ENCODE data around the gene KRT14. TPM values are rescaled to one million over a fixed set of nuclear protein-coding genes. Genes with fewer than 3 reads are reported as not detected.
"Not testable (repeated sequence)": the region's sequence is repeated elsewhere in the genome, so short reads cannot be mapped to it uniquely, and the experiment has no call there.

KRT14 gene
- polyA plus RNA-seq, 1 experiment, result 0.11 TPM

DNA sequence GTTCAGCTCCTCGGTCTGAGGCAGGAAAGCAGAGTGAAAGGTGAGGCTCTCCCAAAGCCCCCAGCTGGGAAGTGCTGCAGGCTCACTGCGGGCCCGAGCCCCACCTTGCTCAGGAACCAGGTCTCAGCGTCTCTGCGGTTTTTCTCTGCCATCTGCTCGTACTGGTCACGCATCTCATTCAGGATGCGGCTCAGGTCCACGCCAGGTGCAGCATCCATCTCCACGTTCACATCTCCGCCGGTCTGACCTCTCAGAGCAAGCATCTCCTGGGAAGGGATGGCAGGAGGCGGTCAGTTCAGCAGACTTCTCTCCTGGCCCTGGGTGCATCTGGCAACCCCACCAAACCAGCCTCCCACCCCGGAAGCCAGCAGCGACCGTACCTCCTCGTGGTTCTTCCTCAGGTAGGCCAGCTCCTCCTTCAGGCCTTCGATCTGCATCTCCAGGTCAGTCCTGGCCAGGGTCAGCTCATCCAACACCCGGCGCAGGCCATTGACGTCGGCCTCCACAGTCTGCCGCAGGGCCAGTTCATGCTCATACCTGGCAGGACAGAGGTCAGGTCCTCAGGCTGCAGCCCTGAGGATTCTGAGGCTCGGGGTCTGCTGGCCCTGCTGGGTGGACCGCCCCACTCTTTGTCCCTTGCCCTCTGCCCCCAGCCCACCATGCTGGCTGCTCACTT is 24.4 kb upstream of the KRT14 start:
- CTCF ChIA-PET, result interaction anchor here (2.5 kb wide), 1 partner anchor 37 kb away, joined by 11 read pairs; no protein-coding TSS in a partner anchor
- POLR2A ChIA-PET, result no interaction called here
- Histone ChIP-seq H3K4me3 (ENCODE audit: low read depth, low read length) (no peak overlapping the region), H3K36me3 (ENCODE audit: control insufficient read depth, insufficient read depth, low read length) (no peaks in the 10 kb centered on the region), H3K27me3 (ENCODE audit: control insufficient read depth, insufficient read depth, low read length) (peaks cover 8% of the 10 kb centered on the region)
- TF ChIP-seq, protein P1, sequence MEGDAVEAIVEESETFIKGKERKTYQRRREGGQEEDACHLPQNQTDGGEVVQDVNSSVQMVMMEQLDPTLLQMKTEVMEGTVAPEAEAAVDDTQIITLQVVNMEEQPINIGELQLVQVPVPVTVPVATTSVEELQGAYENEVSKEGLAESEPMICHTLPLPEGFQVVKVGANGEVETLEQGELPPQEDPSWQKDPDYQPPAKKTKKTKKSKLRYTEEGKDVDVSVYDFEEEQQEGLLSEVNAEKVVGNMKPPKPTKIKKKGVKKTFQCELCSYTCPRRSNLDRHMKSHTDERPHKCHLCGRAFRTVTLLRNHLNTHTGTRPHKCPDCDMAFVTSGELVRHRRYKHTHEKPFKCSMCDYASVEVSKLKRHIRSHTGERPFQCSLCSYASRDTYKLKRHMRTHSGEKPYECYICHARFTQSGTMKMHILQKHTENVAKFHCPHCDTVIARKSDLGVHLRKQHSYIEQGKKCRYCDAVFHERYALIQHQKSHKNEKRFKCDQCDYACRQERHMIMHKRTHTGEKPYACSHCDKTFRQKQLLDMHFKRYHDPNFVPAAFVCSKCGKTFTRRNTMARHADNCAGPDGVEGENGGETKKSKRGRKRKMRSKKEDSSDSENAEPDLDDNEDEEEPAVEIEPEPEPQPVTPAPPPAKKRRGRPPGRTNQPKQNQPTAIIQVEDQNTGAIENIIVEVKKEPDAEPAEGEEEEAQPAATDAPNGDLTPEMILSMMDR (IDR thresholded peaks at IDR 0.05; ENCODE audit: insufficient read depth, low read depth, low read length), result no peak
- no peak for DNase-seq (ENCODE audit: low read depth)

DNA sequence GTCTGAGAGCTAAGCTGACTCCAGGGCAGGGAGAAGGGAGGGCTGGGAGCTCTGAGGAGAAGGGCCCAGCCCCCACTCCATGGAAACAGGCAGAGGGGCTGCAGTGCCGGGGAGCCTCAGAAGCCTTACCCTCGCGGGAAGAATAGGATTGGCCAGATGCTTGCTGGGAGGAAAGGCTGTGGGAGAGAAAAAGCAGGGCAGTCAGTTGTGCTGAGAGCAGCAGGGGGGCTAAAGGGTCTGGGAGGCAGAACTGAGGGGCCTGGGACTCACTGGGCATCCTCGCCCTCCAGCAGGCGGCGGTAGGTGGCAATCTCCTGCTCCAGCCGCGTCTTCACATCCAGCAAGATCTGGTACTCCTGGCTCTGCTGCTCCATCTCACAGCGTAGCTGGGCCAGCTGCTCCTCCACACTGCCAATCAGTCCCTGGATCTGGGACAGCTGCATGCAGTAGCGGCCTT is 23.4 kb upstream of the KRT14 start:
- H3K36me3 ChIP-seq (ENCODE audit: control insufficient read depth, insufficient read depth, low read length); POLR2A ChIA-PET; H3K27me3 ChIP-seq (ENCODE audit: control insufficient read depth, insufficient read depth, low read length); H3K4me3 ChIP-seq (ENCODE audit: low read depth, low read length); DNase-seq (ENCODE audit: low read depth): not testable (repeated sequence)
- CTCF ChIA-PET, result interaction anchor here (0.6 to 2.5 kb wide), 5 partner anchors 23 to 389 kb away, joined by 3 to 11 read pairs (median 3); partner anchors contain the start of gene KRT14
- TF ChIP-seq, protein P1 (IDR thresholded peaks at IDR 0.05; ENCODE audit: insufficient read depth, low read depth, low read length), result peak; percentile 34; the same call in 1 of the 2 replicates

DNA sequence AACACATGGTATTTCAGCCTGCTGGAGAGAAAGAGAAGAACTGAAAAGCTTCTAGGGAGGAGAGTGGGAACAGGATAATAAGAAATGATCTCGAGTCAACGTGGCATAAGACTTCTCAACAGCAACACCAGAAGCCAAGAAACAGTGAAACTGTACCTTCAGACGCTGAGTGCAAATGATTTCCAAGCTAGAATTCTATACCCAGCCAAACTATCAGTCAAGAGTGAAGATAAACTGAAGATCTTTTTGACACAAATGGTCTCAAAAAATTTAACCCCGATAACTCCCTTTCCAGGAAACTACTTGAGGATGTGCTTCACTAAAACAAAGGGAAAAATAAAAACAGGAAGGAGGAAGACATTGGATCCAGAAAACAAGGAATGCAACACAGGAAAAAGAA is 20.2 kb upstream of the KRT14 start:
- CTCF ChIA-PET, result interaction anchor here (1.4 kb wide), 1 partner anchor 28 kb away, joined by 6 read pairs; no protein-coding TSS in a partner anchor
- H3K27me3 ChIP-seq (ENCODE audit: control insufficient read depth, insufficient read depth, low read length); POLR2A ChIA-PET: not testable (repeated sequence)

GRCh38 chr17:41602524-41602923 is 15.8 kb upstream of the KRT14 start:
- TF ChIP-seq, protein P1 (IDR thresholded peaks at IDR 0.05; ENCODE audit: insufficient read depth, low read depth, low read length), result no peak
- POLR2A ChIA-PET, result no interaction called here
- H3K4me3 ChIP-seq (ENCODE audit: low read depth, low read length), result no peak overlapping the region

More for the DNA sequence above, 20.2 kb upstream of the KRT14 start:
- H3K36me3 ChIP-seq (ENCODE audit: control insufficient read depth, insufficient read depth, low read length); DNase-seq (ENCODE audit: low read depth); H3K4me3 ChIP-seq (ENCODE audit: low read depth, low read length): not testable (repeated sequence)

DNA sequence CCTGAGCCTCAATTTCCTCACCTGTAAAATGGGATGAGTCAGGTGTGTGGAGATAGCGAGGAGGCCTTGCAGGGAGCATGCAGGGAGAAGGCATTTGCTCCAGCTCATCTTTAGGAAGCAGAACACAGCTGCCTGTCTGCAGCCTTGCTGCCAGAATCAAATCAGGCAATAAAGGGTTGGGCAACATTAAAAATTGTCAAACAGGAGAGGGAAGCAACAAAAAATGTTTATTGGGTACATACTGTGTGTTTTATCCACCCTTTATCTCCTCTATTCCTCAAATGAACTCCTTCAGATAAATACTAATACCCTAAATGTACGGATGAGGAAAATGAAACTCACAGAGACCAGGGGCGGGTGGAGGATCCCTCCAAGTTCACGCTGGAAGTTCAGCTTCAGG is 13.6 kb upstream of the KRT14 start:
- CTCF ChIA-PET, result interaction anchor here (1.6 to 3.6 kb wide), 2 partner anchors 48 to 51 kb away, joined by 4 to 14 read pairs; no protein-coding TSS in a partner anchor
- H3K4me3 ChIP-seq (ENCODE audit: low read depth, low read length), result no peak overlapping the region

More at GRCh38 chr17:41602524-41602923, 15.8 kb upstream of the KRT14 start:
- no peaks in the 10 kb centered on the region for H3K36me3 ChIP-seq (ENCODE audit: control insufficient read depth, insufficient read depth, low read length)
- no peaks in the 10 kb centered on the region; the same call in 1 of the 2 replicates for H3K27me3 ChIP-seq (ENCODE audit: control insufficient read depth, insufficient read depth, low read length)
- DNase-seq (ENCODE audit: low read depth), result no peak
- CTCF ChIA-PET, result interaction anchor here (1.0 to 3.6 kb wide), 2 partner anchors 23 to 46 kb away, joined by 3 to 14 read pairs; no protein-coding TSS in a partner anchor

More for the DNA sequence above, 13.6 kb upstream of the KRT14 start:
- Histone ChIP-seq H3K36me3 (ENCODE audit: control insufficient read depth, insufficient read depth, low read length) (no peaks in the 10 kb centered on the region), H3K27me3 (ENCODE audit: control insufficient read depth, insufficient read depth, low read length) (peaks cover 4% of the 10 kb centered on the region; the same call in 1 of the 2 replicates)
- DNase-seq (ENCODE audit: low read depth), result no peak
- TF ChIP-seq, protein P1 (IDR thresholded peaks at IDR 0.05; ENCODE audit: insufficient read depth, low read depth, low read length), result no peak
- POLR2A ChIA-PET, result no interaction called here
